Thoracic aorta (tissue), 2 donors: Measurements from ENCODE around the gene TNFSF8. TPM values are rescaled to one million over a fixed set of nuclear protein-coding genes. Genes with fewer than 3 reads are reported as not detected.

Experiments
- ATAC-seq: fragments of 150-250 bp; one replicate; pipeline ENCODE4 v1.8.0; 2017; ENCODE audit warnings: low read depth; ENCODE audit not compliant: insufficient number of reproducible peaks, low FRiP score
- DNase-seq: peaks from one replicate; pipeline ENCODE4 v3.0.0-alpha.2; 2020; ENCODE audit warnings: low spot score
- H3K27ac ChIP-seq, 2 donors: fragments of 200-600 bp; sonication (generic); 1 replicate in 1 of 2; 2 replicates in 1 of 2; pipeline ENCODE4 v1.5.1; 2016; ENCODE audit warnings: mild to moderate bottlenecking in 2 of 2, moderate library complexity in 2 of 2
- H3K27me3 ChIP-seq: fragments of 200-600 bp; sonication (generic); replicated peaks from 2 replicates; pipeline ENCODE4 v1.6.0; 2016; ENCODE audit warnings: mild to moderate bottlenecking; ENCODE audit not compliant: insufficient read depth
- H3K36me3 ChIP-seq: fragments of 200-600 bp; sonication (generic); one replicate; pipeline ENCODE4 v1.5.1; 2016
- H3K4me1 ChIP-seq, 2 donors: fragments of 200-600 bp; sonication (generic); 1 replicate in 1 of 2; 2 replicates in 1 of 2; pipeline versions ENCODE4 v1.5.1 to v1.6.0; 2016; ENCODE audit warnings: low read depth in 2 of 2, mild to moderate bottlenecking in 1 of 2; ENCODE audit not compliant: control insufficient read depth in 1 of 2
- H3K4me3 ChIP-seq: fragments of 200-600 bp; sonication (generic); 2 replicates; pipeline ENCODE4 v1.5.1; 2016; ENCODE audit warnings: mild to moderate bottlenecking
- H3K9me3 ChIP-seq: fragments of 200-600 bp; sonication (generic); 2 replicates; pipeline ENCODE4 v1.5.1; 2016
- CTCF ChIP-seq: fragments of 200-600 bp; sonication (generic); IDR thresholded peaks from one replicate; pipeline ENCODE4 v1.5.1; 2019; ENCODE audit warnings: antibody characterized with exemption
- total RNA-seq, 2 donors: library from RNA; depleted of rRNA; stranded (reverse); fragments of >200 nt; gene quantifications; one replicate each; pipeline versions ENCODE4 v1.1.0 to v1.2.3, GENCODE V29; 2016

TNFSF8 gene
- total RNA-seq, 2 donors from 2014 or later = 4.1 to 5.8 TPM

DNA sequence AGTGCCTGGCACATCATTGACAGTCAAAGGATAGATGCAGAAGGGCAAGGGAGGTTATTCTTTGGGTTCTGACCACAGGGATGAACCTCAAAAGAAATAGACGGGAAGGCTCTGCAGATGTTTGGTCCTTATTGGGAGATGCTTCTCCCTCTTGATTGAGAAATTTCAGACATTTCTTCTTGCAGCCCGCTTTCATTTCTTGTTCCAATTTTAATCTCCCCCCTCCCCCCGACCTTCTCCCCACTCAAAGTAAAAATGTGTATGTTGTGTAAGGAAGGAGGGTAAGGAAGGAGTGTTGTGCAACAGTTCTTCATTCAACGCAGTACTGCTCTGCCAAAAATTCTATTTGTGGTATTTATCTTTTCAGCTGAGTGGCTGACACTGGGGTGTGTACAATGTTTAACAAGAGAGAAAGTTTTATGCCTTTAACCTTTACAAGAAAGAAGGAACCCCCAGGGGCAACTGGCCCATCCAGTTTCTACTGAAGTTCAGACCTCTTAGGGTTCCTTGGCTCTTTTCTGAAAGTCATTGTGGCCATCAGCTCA lies 78.3 kb downstream of the TNFSF8 start:
- Histone ChIP-seq H3K27ac (no peak overlapping the region), H3K4me1 (peaks cover 3 to 11% of the 10 kb centered on the region in 2 donors), H3K27me3 (no peaks in the 10 kb centered on the region), H3K36me3 (no peaks in the 10 kb centered on the region), H3K4me3 (no peak overlapping the region), H3K9me3 (no peaks in the 10 kb centered on the region)
- DNase-seq (no peak), ATAC-seq (no peak)
- no peak for TF ChIP-seq CTCF

DNA sequence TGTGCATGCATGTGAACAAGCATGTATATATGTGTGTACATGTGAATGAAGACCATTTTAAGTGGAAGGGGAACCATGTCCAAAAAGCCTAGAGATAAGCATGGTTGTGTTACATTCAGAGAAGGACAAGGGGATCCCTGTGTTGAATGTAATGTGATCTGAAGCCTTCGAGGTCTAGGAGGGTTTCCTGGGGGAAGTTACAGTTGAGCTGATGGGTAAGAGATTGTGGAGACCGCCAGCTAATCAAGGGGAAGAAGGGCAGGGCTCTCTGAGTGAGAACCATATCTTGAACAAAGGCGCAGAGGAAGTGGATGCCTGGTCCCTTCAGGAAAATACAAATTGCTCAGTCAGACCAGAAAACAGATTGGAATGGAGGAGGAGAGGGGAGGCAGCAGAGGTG lies 79.1 kb downstream of the TNFSF8 start:
- ATAC-seq (no peak), DNase-seq (no peak)
- Histone ChIP-seq H3K9me3 (no peaks in the 10 kb centered on the region), H3K27ac (no peak overlapping the region), H3K27me3 (no peaks in the 10 kb centered on the region), H3K4me3 (no peak overlapping the region), H3K4me1 (peaks cover 0 to 11% of the 10 kb centered on the region in 2 donors), H3K36me3 (no peaks in the 10 kb centered on the region)
- TF ChIP-seq CTCF = no peak

Other genes starting within 250 kb of the TNFSF8 start
- gene TEX48, start 248.4 kb downstream of the TNFSF8 start, total RNA-seq = not detected
- under 1 TPM in 1 of 2 donors, not detected in 1; 0.63 TPM for gene TNFSF15, start 124.6 kb downstream of the TNFSF8 start, total RNA-seq
- 100 to 1,000 TPM in 1 of 2 donors, 10 to 100 TPM in 1; 87.1 to 243 TPM for gene TNC, start 187.6 kb upstream of the TNFSF8 start, total RNA-seq